ENCODE data around the gene NEIL1. TPM values are rescaled to one million over a fixed set of nuclear protein-coding genes. Genes with fewer than 3 reads are reported as not detected.

The NEIL1 gene
- total RNA-seq, 2 experiments from 2014 or later = 2.8 to 3.2 TPM

Small RNA genes within 50 kb of the gene (microRNA-seq; reads per million reads assigned to microRNA genes)
- gene MIR631 = not detected

Other genes starting within 250 kb of the NEIL1 start
- gene C15orf39, start 145.2 kb upstream of the NEIL1 start, total RNA-seq = 10 to 100 TPM; 57.2 to 59.4 TPM
- not detected for gene GOLGA6C, start 88.7 kb upstream of the NEIL1 start, total RNA-seq
- not detected for gene GOLGA6D, start 64.2 kb upstream of the NEIL1 start, total RNA-seq
- 100 to 1,000 TPM; 101 to 103 TPM for gene COMMD4, start 11.0 kb upstream of the NEIL1 start, total RNA-seq
- gene MAN2C1, start 21.6 kb downstream of the NEIL1 start, total RNA-seq = 100 to 1,000 TPM; 123 to 131 TPM
- gene SIN3A, start 104.7 kb downstream of the NEIL1 start, total RNA-seq = 100 to 1,000 TPM in 1 of 2 experiments, 10 to 100 TPM in 1; 96.7 to 104 TPM
- gene PTPN9, start 232.3 kb downstream of the NEIL1 start, total RNA-seq = 10 to 100 TPM; 46.3 to 48.7 TPM

All from activated CD8-positive, alpha-beta T cell treated with anti-CD3 and anti-CD28 coated beads, Interleukin-2, amount 10 ng/mL, durations not matched to agents 7 days and 5 days (primary cell).